HepG2 (cell line): ENCODE measurements around the gene SLC38A1. TPM values are rescaled to one million over a fixed set of nuclear protein-coding genes. Genes with fewer than 3 reads are reported as not detected.

Experiments used
- ATAC-seq: fragments of 200-7000 bp; cut with Tn5 transposase; 3 replicates; pipeline ENCODE4 v1.9.1; 2020; ENCODE audit warnings: mild to moderate bottlenecking, moderate library complexity
- BruUV-seq: library from RNA; stranded (reverse); fragments of 400-500 nt; replicated peaks from 2 replicates; lab custom pipeline; 2021; lab: Mats Ljungman, UMichigan
- CTCF ChIA-PET: fragments of 300-600 bp; formaldehyde crosslinking; extraction: SDS; loops from one replicate; lab custom pipeline; 2021; ENCODE audit warnings: low total read pairs, inconsistent platforms, low intra/inter-chr PET ratio; lab: Yijun Ruan, JAX
- POLR2A ChIA-PET: fragments of 350-600 bp; sonication (Branson Sonifier 250); formaldehyde crosslinking; loops from one replicate; lab custom pipeline; 2020; ENCODE audit warnings: antibody characterized with exemption, inconsistent platforms; lab: Yijun Ruan, JAX
- DNase-seq: peaks from one replicate; pipeline ENCODE4 v3.0.0-alpha.2; 2015; ENCODE audit warnings: low spot score
- FAIRE-seq: peaks from 3 replicates; lab custom pipeline; 2011; peaks lifted over from hg19 to GRCh38; lab: Jason Lieb, UNC
- H2AFZ ChIP-seq: one replicate; pipeline ENCODE4 v1.6.1; 2011; ENCODE audit warnings: low read length, inconsistent platforms
- H3K27ac ChIP-seq: fragments of 300-600 bp; 3 replicates; pipeline ENCODE4 v1.8.0; 2011; ENCODE audit warnings: mixed run types, mild to moderate bottlenecking, mixed read lengths, low read length, inconsistent platforms; ENCODE audit not compliant: insufficient read depth; ENCODE audit errors: extremely low read length
- H3K27me3 ChIP-seq, 2 experiments: fragments of 200-600 bp in 1 of 2; 2 replicates in 1 of 2; 3 replicates in 1 of 2; pipeline versions ENCODE4 v1.6.0 to v1.8.0; 2011; ENCODE audit warnings: low read length in 2 of 2, mild to moderate bottlenecking in 2 of 2, moderate library complexity in 2 of 2, inconsistent platforms in 1 of 2; ENCODE audit not compliant: insufficient read depth in 2 of 2, control insufficient read depth in 1 of 2
- H3K36me3 ChIP-seq, 2 experiments: fragments of 200-600 bp in 1 of 2; replicated peaks in 1 of 2; 2 replicates in 1 of 2; 3 replicates in 1 of 2; pipeline versions ENCODE4 v1.5.1 to v1.8.0; 2011; ENCODE audit warnings: low read length in 2 of 2, inconsistent platforms in 1 of 2; ENCODE audit not compliant: insufficient read depth in 2 of 2, control insufficient read depth in 1 of 2
- H3K4me1 ChIP-seq: 2 replicates; pipeline ENCODE4 v1.5.1; 2012; ENCODE audit warnings: low read length, inconsistent platforms; ENCODE audit not compliant: insufficient read depth
- H3K4me2 ChIP-seq: 2 replicates; pipeline ENCODE4 v1.6.0; 2011; ENCODE audit warnings: low read depth, low read length, inconsistent platforms
- H3K4me3 ChIP-seq, 3 experiments: fragments of 200-600 bp in 1 of 3; sonication (generic), shearing (Covaris generic) in 1 of 3; replicated peaks in 1 of 3; 2 replicates each; pipeline ENCODE4 v1.5.1; 2011 to 2016; ENCODE audit warnings: low read length in 3 of 3, inconsistent platforms in 2 of 3, low read depth in 2 of 3, mild to moderate bottlenecking in 2 of 3, control low read depth in 1 of 3, mixed read lengths in 1 of 3; ENCODE audit not compliant: insufficient read depth in 1 of 3
- H3K79me2 ChIP-seq: one replicate; pipeline ENCODE4 v1.6.1; 2011; ENCODE audit warnings: low read length, inconsistent platforms; ENCODE audit not compliant: insufficient read depth
- H3K9ac ChIP-seq: 2 replicates; pipeline ENCODE4 v1.6.0; 2011; ENCODE audit warnings: mild to moderate bottlenecking, low read depth, low read length, inconsistent platforms; ENCODE audit not compliant: insufficient read depth
- H3K9me3 ChIP-seq: 2 replicates; pipeline ENCODE4 v1.5.1; 2012; ENCODE audit warnings: mild to moderate bottlenecking, low read length
- H4K20me1 ChIP-seq: 2 replicates; pipeline ENCODE4 v1.6.0; 2011; ENCODE audit warnings: inconsistent platforms, mild to moderate bottlenecking, low read length, moderate library complexity; ENCODE audit not compliant: insufficient read depth
- CREBL2 ChIP-seq: sonication (generic); formaldehyde crosslinking; IDR thresholded peaks from 2 replicates; pipeline ENCODE4 v1.8.1; 2023; ENCODE audit warnings: missing genetic modification reagents, mild to moderate bottlenecking, borderline replicate concordance
- DNMT1 ChIP-seq: sonication (generic); formaldehyde crosslinking; IDR thresholded peaks from 2 replicates; pipeline ENCODE4 v1.5.1; 2020; ENCODE audit warnings: mild to moderate bottlenecking, missing genetic modification reagents
- NFE2L2 ChIP-seq: fragments of 150-350 bp; IDR thresholded peaks from 2 replicates; pipeline ENCODE4 v1.6.1; 2014; ENCODE audit warnings: low read length
- TCF7 ChIP-seq: sonication (generic); IDR thresholded peaks from 2 replicates; pipeline ENCODE4 v1.6.1; 2016; ENCODE audit warnings: antibody characterized with exemption, low read depth
- ZNF552 ChIP-seq: sonication (generic); formaldehyde crosslinking; IDR thresholded peaks from 2 replicates; pipeline ENCODE4 v1.9.0; 2022; ENCODE audit warnings: missing genetic modification reagents, mild to moderate bottlenecking, borderline replicate concordance
- ZZZ3 ChIP-seq: sonication (generic); formaldehyde crosslinking; IDR thresholded peaks from 2 replicates; pipeline ENCODE4 v1.4.0; 2020; ENCODE audit warnings: missing genetic modification reagents, mild to moderate bottlenecking, borderline replicate concordance
- WGBS: methylation state at CpG from one replicate; pipeline ENCODE4 v1.1.6; 2017; ENCODE audit warnings: low lambda C conversion rate; 5-methylcytosine and 5-hydroxymethylcytosine counted together
- in situ Hi-C: cut with HindIII; loops from 2 replicates; pipeline ENCODE4 v1.10.0; 2017; ENCODE audit warnings: low pct_unique_long_range_greater_than_20kb; ENCODE audit not compliant: extremely low pct_ligation_motif_present
- intact Hi-C: fragments of 100-400 bp; cut with micrococcal nuclease; formaldehyde crosslinking; loops from one replicate; pipeline ENCODE4 v1.10.0; 2022; ENCODE audit not compliant: unreplicated experiment
- polyA plus RNA-seq, 8 experiments: library from polyadenylated mRNA; depleted of rRNA in 3 of 8; stranded (reverse) in 7 of 8; unstranded in 1 of 8; fragments of >200 nt; fragmentation: Illumina TruSeq in 4 of 8; extraction: Trizol in 4 of 8; gene quantifications; 2 replicates each; pipeline versions ENCODE4 v1.2.1 to v1.2.3, GENCODE V29; 2011 to 2016; ENCODE audit warnings: low read depth in 4 of 8, missing spikeins in 1 of 8, mixed read lengths in 1 of 8; ENCODE audit not compliant: insufficient read depth in 1 of 8
- total RNA-seq, 5 experiments: library from RNA; depleted of rRNA; stranded (reverse); fragments of >200 nt; fragmentation: Illumina TruSeq; extraction: Trizol; gene quantifications; 2 replicates each; pipeline ENCODE4 v1.2.3, GENCODE V29; 2016; ENCODE audit warnings: low read depth in 1 of 5

Gene SLC38A1
- total and polyA plus RNA-seq, 2 of the 13 experiments (the other 11 are each of a cell fraction or from before 2014, with no cell fraction given) = 47.0 to 50.6 TPM

DNA sequence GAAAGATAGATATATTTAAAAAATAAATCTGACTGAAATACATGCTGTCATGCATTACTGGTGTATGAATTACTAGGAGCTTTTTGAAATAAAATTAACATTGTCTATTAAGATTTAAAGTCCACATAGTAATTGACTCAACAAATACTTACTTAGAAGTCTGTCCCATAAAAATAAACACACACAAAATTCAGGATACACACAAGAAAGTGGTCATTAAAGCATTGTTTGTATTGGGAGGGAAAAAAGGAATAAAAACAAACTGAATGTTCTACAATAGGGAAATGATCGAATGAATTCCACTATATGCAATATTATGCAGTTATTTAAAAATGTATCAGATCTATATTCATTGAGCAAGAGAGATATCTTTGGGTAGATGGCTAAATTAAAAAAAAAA is 118.9 kb downstream of the SLC38A1 start:
- Histone ChIP-seq H3K4me2 (no peak overlapping the region), H3K36me3 (no peaks in the 10 kb centered on the region), H4K20me1 (no peaks in the 10 kb centered on the region), H3K27me3 (peaks cover 0 to 25% of the 10 kb centered on the region in 2 experiments; a peak in 3 of 5 replicates), H3K9ac (no peak overlapping the region), H3K9me3 (no peaks in the 10 kb centered on the region), H3K79me2 (no peaks in the 10 kb centered on the region), H3K4me1 (no peaks in the 10 kb centered on the region), H3K4me3 (no peak overlapping the region), H3K27ac (no peak overlapping the region), H2AFZ (no peak overlapping the region)
- BruUV-seq = no TSS peak
- no peak for TF ChIP-seq DNMT1 (CRISPR knock-in tag)
- no peak for TF ChIP-seq NFE2L2
- ATAC-seq (no peak), FAIRE-seq (no peak), DNase-seq (no peak)
- in situ Hi-C loops = no loop called here
- intact Hi-C loops = loop anchor here (10.0 kb wide), 1 partner anchor 155 kb away; no protein-coding TSS in a partner anchor
- ChIA-PET CTCF (no interaction called here), POLR2A (no interaction called here)
- 2% methylated on average over 1 of the region's 1 CpG for WGBS

- no peaks in the 10 kb centered on the region for H3K4me1 ChIP-seq
- ChIA-PET POLR2A (no interaction called here), CTCF (no interaction called here)
- peaks cover 0 to 25% of the 10 kb centered on the region in 2 experiments; a peak in 3 of 5 replicates for H3K27me3 ChIP-seq
- no peaks in the 10 kb centered on the region for H3K36me3 ChIP-seq
- H3K4me2 ChIP-seq = no peak overlapping the region
- no peak for TF ChIP-seq ZZZ3 (CRISPR knock-in tag)
- no peak for TF ChIP-seq TCF7
- no peak for TF ChIP-seq ZNF552 (CRISPR knock-in tag)
- no peak for TF ChIP-seq CREBL2 (CRISPR knock-in tag)
- no peak overlapping the region for H3K4me3 ChIP-seq
- H3K9ac ChIP-seq = no peak overlapping the region
- in situ Hi-C loops = no loop called here
- FAIRE-seq = no peak
- no peaks in the 10 kb centered on the region for H4K20me1 ChIP-seq
- intact Hi-C loops = no loop called here
- no peak for ATAC-seq
- WGBS = 26% methylated on average over 2 of the region's 2 CpGs
- no peaks in the 10 kb centered on the region for H3K9me3 ChIP-seq
- DNase-seq = no peak
- no peaks in the 10 kb centered on the region for H3K79me2 ChIP-seq
- H3K27ac ChIP-seq = no peak overlapping the region
- no TSS peak for BruUV-seq
- no peak overlapping the region for H2AFZ ChIP-seq
These were observed 119.8 kb downstream of the SLC38A1 start for GRCh38 chr12:46149079-46149464.
